HL-60 (cell line): Measurements from ENCODE around the gene TCFL5.

ENCODE experiments used
- DNase-seq, 2 experiments: peaks; one replicate each; pipeline ENCODE4 v3.0.0-alpha.2; 2010 to 2020; ENCODE audit warnings: low read depth in 1 of 2, low spot score in 1 of 2
- H3K27ac ChIP-seq: fragments of 250-450 bp; sonication (Bioruptor Pico); replicated peaks from 2 replicates; pipeline ENCODE4 v1.5.1; 2020; ENCODE audit warnings: mild to moderate bottlenecking, moderate library complexity
- H3K27me3 ChIP-seq: fragments of 250-450 bp; sonication (Bioruptor Pico); 2 replicates; pipeline ENCODE4 v1.5.1; 2021; ENCODE audit warnings: mild to moderate bottlenecking, moderate library complexity; ENCODE audit not compliant: insufficient read depth, poor library complexity, severe bottlenecking
- H3K4me3 ChIP-seq: replicated peaks from 2 replicates; pipeline ENCODE4 v1.5.1; 2011; ENCODE audit warnings: mild to moderate bottlenecking, control low read depth, low read length; ENCODE audit not compliant: insufficient read depth
- GABPA ChIP-seq: IDR thresholded peaks from 2 replicates; pipeline ENCODE4 v1.6.1; 2012; ENCODE audit warnings: low read depth
- POLR2AphosphoS5 ChIP-seq: IDR thresholded peaks from 2 replicates; pipeline ENCODE4 v1.6.1; 2012; ENCODE audit warnings: low read depth
- REST ChIP-seq: IDR thresholded peaks from 2 replicates; pipeline ENCODE4 v1.6.1; 2012; ENCODE audit warnings: low read depth; ENCODE audit not compliant: insufficient replicate concordance
- SPI1 ChIP-seq: IDR thresholded peaks from 2 replicates; pipeline ENCODE4 v1.6.1; 2012; ENCODE audit warnings: low read depth, mild to moderate bottlenecking, borderline replicate concordance
- TF ChIP-seq, protein P1 (sequence below): IDR thresholded peaks from one replicate; pipeline ENCODE4 v1.5.1; 2011; ENCODE audit warnings: low read length, control low read depth, inconsistent platforms; ENCODE audit not compliant: insufficient read depth

TCFL5 gene

GRCh38 chr20:62818592-62819493 lies 42.8 kb downstream of the TCFL5 start:
- Histone ChIP-seq H3K27me3 (peaks cover 21% of the 10 kb centered on the region), H3K27ac (no peak overlapping the region), H3K4me3 (no peak overlapping the region)
- TF ChIP-seq GABPA (no peak), REST (no peak), POLR2AphosphoS5 (no peak), SPI1 (no peak)
- TF ChIP-seq, protein P1, sequence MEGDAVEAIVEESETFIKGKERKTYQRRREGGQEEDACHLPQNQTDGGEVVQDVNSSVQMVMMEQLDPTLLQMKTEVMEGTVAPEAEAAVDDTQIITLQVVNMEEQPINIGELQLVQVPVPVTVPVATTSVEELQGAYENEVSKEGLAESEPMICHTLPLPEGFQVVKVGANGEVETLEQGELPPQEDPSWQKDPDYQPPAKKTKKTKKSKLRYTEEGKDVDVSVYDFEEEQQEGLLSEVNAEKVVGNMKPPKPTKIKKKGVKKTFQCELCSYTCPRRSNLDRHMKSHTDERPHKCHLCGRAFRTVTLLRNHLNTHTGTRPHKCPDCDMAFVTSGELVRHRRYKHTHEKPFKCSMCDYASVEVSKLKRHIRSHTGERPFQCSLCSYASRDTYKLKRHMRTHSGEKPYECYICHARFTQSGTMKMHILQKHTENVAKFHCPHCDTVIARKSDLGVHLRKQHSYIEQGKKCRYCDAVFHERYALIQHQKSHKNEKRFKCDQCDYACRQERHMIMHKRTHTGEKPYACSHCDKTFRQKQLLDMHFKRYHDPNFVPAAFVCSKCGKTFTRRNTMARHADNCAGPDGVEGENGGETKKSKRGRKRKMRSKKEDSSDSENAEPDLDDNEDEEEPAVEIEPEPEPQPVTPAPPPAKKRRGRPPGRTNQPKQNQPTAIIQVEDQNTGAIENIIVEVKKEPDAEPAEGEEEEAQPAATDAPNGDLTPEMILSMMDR: no peak
- DNase-seq: no peak

- Histone ChIP-seq H3K4me3 (no peak overlapping the region), H3K27me3 (peaks cover 21% of the 10 kb centered on the region), H3K27ac (no peak overlapping the region)
- no peak for DNase-seq
- TF ChIP-seq, protein P1: no peak
- no peak for TF ChIP-seq SPI1
- no peak for TF ChIP-seq REST
- TF ChIP-seq POLR2AphosphoS5: no peak
- no peak for TF ChIP-seq GABPA
Measured at GRCh38 chr20:62817975-62818591, 43.5 kb downstream of the TCFL5 start.

DNA sequence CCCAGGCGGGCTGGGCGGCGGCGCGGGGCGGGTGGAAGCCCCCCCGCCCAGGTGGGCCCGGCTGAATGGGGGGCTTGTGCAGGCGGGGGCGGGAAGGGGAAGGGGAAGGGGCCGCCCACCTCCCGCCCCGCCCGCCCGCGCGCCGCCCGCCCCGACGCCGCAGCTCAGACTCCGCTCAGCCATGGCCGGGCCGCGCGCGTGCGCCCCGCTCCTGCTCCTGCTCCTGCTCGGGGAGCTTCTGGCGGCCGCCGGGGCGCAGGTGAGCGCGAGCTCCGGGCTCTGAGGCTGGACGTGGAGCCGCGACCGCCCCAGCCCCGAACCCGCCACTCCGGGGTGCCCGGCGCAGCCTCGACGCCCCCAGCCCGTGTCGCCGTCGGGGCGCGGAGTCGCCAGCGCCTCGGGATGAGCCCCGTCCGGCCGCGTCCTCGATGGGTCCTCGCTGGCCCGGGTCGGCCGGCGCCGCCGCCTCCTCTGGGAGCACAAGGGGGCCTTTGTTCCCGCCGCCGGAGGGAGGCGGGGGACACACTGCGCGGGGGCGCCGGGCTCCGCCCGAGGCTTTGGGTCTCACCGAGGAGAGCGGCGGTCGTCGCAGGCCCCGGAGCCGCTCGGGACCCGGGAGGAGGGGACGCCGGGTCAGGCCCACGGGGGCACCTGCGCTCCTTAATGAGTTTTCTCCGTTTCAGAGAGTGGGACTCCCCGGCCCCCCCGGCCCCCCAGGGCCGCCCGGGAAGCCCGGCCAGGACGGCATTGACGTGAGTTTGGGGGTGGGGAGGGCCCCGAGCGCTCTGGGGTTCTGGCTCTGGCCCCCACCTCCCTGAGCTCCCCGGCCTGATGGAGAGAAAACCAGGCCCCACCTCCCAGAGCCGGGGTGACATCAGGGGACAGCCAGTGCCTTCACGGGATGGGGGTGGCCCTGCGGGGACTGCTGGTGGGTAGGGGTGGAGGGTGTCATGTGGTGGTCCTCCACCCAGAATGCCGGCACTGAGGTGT lies 44.4 kb downstream of the TCFL5 start, which contains the start of gene COL9A3:
Gene COL9A3, plus strand, starts transcription at position 167 of the 990 bp plus-strand sequence. Its CDS starts 15 bp downstream, at position 182.
- Histone ChIP-seq H3K27me3 (peaks cover 21% of the 10 kb centered on the region), H3K4me3 (no peak within 1 kb of the TSS), H3K27ac (no peak within 1 kb of the TSS)
- DNase-seq: no peak
- TF ChIP-seq POLR2AphosphoS5 (no peak), GABPA (no peak), SPI1 (no peak), REST (no peak)
- TF ChIP-seq, protein P1: no peak
